HL-60/S4 (cell line): ENCODE results near the gene CTF1.

Experiments
- in situ Hi-C: fragments of 300-500 bp; cut with MboI; formaldehyde crosslinking; loops from 2 replicates; pipeline ENCODE4 v1.14.3; 2022; ENCODE audit warnings: low sequenced_read_pairs

The CTF1 gene

DNA sequence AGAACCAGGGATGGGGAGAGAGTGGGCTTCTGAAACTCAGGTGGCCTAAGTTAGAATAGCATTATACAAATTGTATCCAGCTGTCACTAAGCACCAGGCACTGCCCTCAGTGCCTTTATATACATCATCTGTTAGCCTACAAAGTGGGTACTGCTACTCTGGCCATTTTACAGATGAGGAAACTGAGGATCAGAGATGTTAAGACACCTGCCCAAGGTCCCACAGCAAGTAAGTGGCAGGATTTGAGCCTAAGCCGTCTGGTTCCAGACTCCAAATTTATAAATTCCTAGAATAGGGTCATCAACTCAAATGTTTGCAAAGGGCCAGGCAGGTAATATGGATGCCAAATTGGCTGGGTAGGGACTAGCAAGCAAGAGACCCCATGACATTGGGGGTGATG lies 54.8 kb downstream of the CTF1 start:
- in situ Hi-C loops: loop anchor here (10.0 to 25.0 kb wide), 2 partner anchors 486 to 924 kb away; partner anchors contain the start of genes COX6A2, ZNF267 and ZNF843

DNA sequence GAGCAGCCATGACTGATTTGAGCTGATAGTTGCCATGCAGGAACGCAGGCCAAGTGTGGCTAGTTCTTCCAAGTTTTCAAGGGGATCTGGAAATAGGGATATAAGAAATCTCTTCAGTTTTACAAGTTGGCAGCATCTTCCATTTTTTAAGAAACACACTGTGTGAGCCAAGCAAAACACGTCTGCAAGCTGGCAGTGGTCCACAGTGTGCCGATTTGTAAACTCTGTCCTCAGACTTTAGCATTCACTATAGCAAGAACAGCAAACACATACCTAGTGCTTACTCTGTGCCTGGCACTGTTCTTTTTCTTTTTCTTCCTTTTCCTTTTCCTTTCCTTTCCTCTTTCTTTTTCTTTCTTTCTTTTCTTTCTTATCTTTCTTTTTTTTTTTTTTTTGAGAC lies 55.3 kb downstream of the CTF1 start:
- in situ Hi-C loops: loop anchor here (10.0 to 25.0 kb wide), 2 partner anchors 486 to 923 kb away; partner anchors contain the start of genes COX6A2, ZNF267 and ZNF843

DNA sequence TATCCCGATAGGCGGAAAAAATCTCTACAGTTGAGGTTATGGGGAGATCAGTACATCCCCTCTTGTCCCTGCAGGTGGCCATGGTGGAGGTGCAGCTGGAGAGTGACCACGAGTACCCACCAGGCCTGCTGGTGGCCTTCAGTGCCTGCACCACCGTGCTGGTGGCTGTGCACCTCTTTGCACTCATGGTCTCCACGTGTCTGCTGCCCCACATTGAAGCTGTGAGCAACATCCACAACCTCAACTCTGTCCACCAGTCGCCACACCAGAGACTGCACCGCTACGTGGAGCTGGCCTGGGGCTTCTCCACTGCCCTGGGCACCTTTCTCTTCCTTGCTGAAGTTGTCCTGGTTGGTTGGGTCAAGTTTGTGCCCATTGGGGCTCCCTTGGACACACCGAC lies 56.7 kb downstream of the CTF1 start:
- in situ Hi-C loops: loop anchor here (10.0 to 25.0 kb wide), 2 partner anchors 484 to 922 kb away; partner anchors contain the start of genes COX6A2, ZNF267 and ZNF843
